PFSK-1 (cell line): Measurements from ENCODE around the gene ERVK3-1.
A peak's percentile ranks its signal among the peaks of the same experiment; 100 is the strongest.

Source experiments
- FOXP2 ChIP-seq: optimal IDR thresholded peaks from 2 replicates; pipeline ENCODE3; 2011; ENCODE audit warnings: borderline replicate concordance, control low read depth, inconsistent platforms; ENCODE audit not compliant: insufficient read depth; ENCODE audit errors: extremely low read length, extremely low read depth
- POLR2AphosphoS5 ChIP-seq: IDR thresholded peaks from 2 replicates; pipeline ENCODE4 v1.6.1; 2012; ENCODE audit warnings: low read depth, mild to moderate bottlenecking, control low read depth, low read length, moderate library complexity
- SIN3A ChIP-seq: IDR thresholded peaks from 2 replicates; pipeline ENCODE4 v1.6.1; 2012; ENCODE audit warnings: mild to moderate bottlenecking, low read length, moderate library complexity, borderline replicate concordance; ENCODE audit not compliant: insufficient read depth
- TAF1 ChIP-seq: IDR thresholded peaks from 2 replicates; pipeline ENCODE4 v1.6.1; 2012; ENCODE audit warnings: low read length, control low read depth, borderline replicate concordance; ENCODE audit not compliant: insufficient read depth
- TF ChIP-seq, protein P1 (sequence below), 2 experiments: IDR thresholded peaks; 2 replicates each; pipeline versions ENCODE4 v1.6.1 to v1.8.0; 2011 to 2012; ENCODE audit warnings: low read depth in 2 of 2, low read length in 2 of 2, control low read depth in 1 of 2, inconsistent platforms in 1 of 2, mild to moderate bottlenecking in 1 of 2, moderate library complexity in 1 of 2; ENCODE audit not compliant: insufficient read depth in 1 of 2

ERVK3-1 gene

DNA sequence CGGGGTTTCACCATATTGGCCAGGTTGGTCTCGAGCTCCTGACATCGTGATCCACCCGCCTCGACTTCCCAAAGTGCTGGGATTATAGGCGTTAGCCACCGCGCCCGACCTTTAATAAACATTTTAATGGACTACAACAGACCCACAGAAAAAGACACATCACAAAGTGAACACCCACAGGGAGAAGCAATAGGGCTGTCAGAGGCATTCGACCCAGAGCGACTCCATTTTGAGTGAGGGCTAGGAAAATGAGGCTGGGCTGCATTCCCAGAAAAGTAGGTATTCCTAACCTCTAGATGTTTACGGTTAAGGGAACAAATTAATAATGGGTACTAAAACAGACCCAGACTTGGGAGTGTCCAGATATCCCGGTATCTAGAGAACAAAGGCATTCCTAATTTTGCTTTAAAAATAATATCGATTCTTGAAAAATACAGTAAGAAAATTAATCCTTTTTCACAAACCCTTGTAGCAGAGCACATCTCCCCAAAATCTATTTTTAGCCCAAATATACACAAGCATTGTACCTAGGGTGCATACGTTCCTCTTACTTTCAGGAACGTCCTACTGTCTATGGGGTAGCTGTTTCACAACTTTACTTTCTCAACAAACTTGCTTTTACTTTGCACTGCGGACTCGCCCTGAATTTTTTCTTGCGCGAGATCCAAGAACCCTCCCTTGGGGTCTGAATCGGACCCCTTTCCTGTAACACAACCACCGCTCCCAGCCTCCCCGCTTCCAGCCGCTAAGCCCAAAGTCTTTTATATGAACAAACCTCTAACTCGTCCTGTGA is 27.2 kb upstream of the ERVK3-1 start:
- TF ChIP-seq TAF1 (no peak), FOXP2 (no peak), SIN3A (no peak), POLR2AphosphoS5 (no peak)
- TF ChIP-seq, protein P1, sequence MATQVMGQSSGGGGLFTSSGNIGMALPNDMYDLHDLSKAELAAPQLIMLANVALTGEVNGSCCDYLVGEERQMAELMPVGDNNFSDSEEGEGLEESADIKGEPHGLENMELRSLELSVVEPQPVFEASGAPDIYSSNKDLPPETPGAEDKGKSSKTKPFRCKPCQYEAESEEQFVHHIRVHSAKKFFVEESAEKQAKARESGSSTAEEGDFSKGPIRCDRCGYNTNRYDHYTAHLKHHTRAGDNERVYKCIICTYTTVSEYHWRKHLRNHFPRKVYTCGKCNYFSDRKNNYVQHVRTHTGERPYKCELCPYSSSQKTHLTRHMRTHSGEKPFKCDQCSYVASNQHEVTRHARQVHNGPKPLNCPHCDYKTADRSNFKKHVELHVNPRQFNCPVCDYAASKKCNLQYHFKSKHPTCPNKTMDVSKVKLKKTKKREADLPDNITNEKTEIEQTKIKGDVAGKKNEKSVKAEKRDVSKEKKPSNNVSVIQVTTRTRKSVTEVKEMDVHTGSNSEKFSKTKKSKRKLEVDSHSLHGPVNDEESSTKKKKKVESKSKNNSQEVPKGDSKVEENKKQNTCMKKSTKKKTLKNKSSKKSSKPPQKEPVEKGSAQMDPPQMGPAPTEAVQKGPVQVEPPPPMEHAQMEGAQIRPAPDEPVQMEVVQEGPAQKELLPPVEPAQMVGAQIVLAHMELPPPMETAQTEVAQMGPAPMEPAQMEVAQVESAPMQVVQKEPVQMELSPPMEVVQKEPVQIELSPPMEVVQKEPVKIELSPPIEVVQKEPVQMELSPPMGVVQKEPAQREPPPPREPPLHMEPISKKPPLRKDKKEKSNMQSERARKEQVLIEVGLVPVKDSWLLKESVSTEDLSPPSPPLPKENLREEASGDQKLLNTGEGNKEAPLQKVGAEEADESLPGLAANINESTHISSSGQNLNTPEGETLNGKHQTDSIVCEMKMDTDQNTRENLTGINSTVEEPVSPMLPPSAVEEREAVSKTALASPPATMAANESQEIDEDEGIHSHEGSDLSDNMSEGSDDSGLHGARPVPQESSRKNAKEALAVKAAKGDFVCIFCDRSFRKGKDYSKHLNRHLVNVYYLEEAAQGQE (IDR thresholded peaks at IDR 0.05; ENCODE audit: insufficient read depth in 1 of 2, low read depth in 2 of 2, low read length in 2 of 2): no peak

DNA sequence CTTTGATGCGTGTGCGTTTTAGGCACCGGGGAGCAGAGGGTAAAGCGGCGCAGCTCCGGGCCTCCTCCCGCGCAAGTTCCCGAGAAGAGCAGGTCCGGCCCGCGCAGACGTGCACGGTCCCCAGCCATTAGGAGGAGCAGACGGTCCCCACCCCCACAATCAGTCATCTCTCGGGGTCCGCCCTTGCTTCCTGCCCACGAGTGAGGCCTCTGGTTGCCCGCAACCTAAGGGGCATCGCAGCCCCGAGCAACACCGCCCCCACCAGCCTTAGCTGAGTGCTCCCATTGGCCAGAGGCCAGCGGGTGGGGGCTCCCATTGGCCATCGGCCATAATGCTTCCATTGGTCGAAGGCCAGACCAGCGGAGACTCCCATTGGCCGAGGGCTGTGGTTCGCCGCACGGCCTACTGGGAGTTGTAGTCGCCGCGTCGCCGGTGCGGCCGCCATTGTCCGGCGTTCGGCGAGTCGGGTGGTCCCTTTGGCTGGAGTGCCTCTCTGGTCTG is 26.6 kb upstream of the ERVK3-1 start, which contains the start of gene ZNF8:
TSS of gene ZNF8 (plus strand) at position 415 of the 501 bp plus-strand sequence. CDS start 127 bp downstream, outside the sequence.
- TF ChIP-seq TAF1: peak; percentile 87
- TF ChIP-seq POLR2AphosphoS5: peak; percentile 61; the same call in 1 of the 2 replicates
- peak; percentile 91 for TF ChIP-seq FOXP2
- TF ChIP-seq SIN3A: 0 out of 2 replicates have a peak, but pooled peaks have one; percentile 15
- TF ChIP-seq, protein P1 (IDR thresholded peaks at IDR 0.05; ENCODE audit: insufficient read depth in 1 of 2, low read depth in 2 of 2, low read length in 2 of 2): no peak

DNA sequence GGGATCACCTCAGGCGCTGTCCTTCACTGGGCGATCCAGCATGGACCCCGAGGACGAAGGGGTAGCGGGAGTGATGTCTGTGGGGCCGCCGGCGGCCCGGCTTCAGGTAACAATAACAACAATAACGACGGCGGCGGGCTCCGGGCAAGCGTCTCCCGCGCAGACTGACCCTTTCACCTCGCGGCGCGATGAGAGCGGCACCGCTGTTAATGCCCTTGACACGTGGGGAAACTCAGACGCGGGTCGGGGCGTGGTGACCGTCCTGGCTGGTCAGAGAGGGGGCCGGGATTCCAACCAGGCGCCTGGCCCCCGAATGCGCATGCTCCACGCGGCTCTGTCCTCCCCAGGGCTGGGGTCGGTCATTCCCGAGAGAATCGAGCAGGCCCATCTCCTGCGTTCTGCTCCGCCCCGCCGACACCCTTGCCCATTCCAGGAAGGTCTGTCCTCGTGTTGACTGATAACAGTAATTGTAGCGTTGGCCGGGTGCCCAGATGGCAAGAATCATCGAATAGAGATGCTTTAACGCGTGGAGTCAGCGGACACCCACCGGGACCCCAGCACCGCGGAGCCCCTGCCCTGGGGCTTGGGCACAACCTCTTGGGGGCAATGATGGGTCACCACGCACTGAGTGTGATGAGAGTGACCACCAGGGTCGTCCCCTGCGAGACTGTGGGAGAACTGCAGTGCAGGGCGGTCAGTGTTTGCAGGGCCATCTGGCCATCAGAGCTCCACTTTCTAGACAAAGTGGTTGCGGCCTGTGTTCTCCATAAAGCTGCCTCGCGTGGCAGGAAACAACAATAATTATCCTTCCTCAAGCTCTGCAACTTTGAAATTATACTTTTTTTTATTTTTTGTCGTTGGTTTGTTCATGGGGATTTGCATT is 25.9 kb upstream of the ERVK3-1 start:
- TF ChIP-seq FOXP2 (no peak), SIN3A (peak; percentile 40; the same call in 1 of the 2 replicates)

DNA sequence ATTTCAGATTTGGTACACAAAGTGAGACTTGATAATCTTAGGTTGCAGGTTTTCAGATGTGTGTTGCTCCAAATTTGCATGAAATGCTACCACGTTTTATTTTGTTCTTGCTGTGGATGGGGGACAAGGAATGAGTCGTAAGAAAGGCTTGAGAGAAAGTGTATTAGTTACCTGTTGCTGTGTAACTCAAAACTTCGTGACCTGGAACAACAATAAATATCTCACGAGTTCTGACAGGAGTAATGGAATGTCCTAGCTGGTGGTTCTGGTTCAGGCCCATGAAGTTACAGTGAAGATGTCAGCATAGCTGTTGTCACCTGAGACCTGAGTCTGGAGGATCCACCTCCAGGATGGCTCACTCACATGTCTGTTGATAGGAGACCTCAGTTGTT is 25.3 kb upstream of the ERVK3-1 start:
- no peak for TF ChIP-seq POLR2AphosphoS5
- TF ChIP-seq FOXP2: no peak
- no peak for TF ChIP-seq TAF1
- TF ChIP-seq, protein P1 (IDR thresholded peaks at IDR 0.05; ENCODE audit: insufficient read depth in 1 of 2, low read depth in 2 of 2, low read length in 2 of 2): no peak
- TF ChIP-seq SIN3A: no peak

DNA sequence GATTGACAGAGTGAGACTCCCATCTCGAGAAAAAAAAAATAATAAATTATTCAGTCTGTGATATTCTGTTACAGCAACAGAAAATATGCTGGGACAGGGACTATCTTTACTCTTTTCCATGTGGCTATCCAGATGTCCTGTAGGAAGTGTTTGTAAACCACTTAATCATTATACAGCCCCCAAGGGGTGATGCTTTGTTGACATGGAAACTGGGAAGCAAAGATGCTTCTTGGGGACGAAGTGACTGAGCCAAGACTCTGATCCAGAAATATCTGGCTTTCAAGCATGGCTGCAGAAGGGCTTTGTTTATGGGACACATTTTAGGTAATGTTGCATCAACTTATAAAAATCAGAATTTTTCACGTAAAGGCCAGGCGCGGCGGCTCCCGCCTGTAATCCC is 21.0 kb upstream of the ERVK3-1 start:
- TF ChIP-seq FOXP2 (no peak), TAF1 (no peak), POLR2AphosphoS5 (no peak), SIN3A (no peak)
- TF ChIP-seq, protein P1 (IDR thresholded peaks at IDR 0.05; ENCODE audit: insufficient read depth in 1 of 2, low read depth in 2 of 2, low read length in 2 of 2): no peak
